Neural cell (in vitro differentiated cells): ENCODE data around the gene PCDHAC2. TPM values are rescaled to one million over a fixed set of nuclear protein-coding genes. Genes with fewer than 3 reads are reported as not detected.

Experiments used
- H2AFZ ChIP-seq: fragments of 200-600, 300-800 bp; sonication (generic), shearing (Covaris generic); 2 replicates; pipeline ENCODE4 v1.6.0; 2014; ENCODE audit warnings: low read depth, mild to moderate bottlenecking, antibody characterized with exemption, low read length, moderate library complexity
- H3F3A ChIP-seq: fragments of 200-600 bp; shearing (Covaris generic); 2 replicates; pipeline ENCODE4 v1.6.1; 2016; ENCODE audit warnings: mild to moderate bottlenecking, moderate library complexity, mixed read lengths, antibody characterized with exemption, low read length; ENCODE audit not compliant: insufficient read depth, poor library complexity, severe bottlenecking
- H3K27ac ChIP-seq: fragments of 200-600, 300-800 bp; sonication (generic), shearing (Covaris generic); 2 replicates; pipeline ENCODE4 v1.5.1; 2014; ENCODE audit warnings: mild to moderate bottlenecking, low read length, moderate library complexity
- H3K27me3 ChIP-seq: fragments of 300-800, 200-600 bp; sonication (generic), shearing (Covaris generic); 2 replicates; pipeline ENCODE4 v1.6.0; 2014; ENCODE audit warnings: mild to moderate bottlenecking, low read depth, low read length, moderate library complexity; ENCODE audit not compliant: insufficient read depth
- H3K36me3 ChIP-seq: fragments of 300-800, 200-600 bp; sonication (generic), shearing (Covaris generic); 2 replicates; pipeline ENCODE4 v1.5.1; 2014; ENCODE audit warnings: mild to moderate bottlenecking, antibody characterized with exemption, low read length, moderate library complexity; ENCODE audit not compliant: insufficient read depth
- H3K4me2 ChIP-seq: fragments of 300-800, 200-600 bp; sonication (generic), shearing (Covaris generic); 2 replicates; pipeline ENCODE4 v1.6.0; 2014; ENCODE audit warnings: mild to moderate bottlenecking, low read length
- H3K4me3 ChIP-seq: fragments of 300-800, 200-600 bp; sonication (generic), shearing (Covaris generic); 2 replicates; pipeline ENCODE4 v1.5.1; 2014; ENCODE audit warnings: mild to moderate bottlenecking, low read length, moderate library complexity
- H3K79me2 ChIP-seq: fragments of 200-600 bp; shearing (Covaris generic); replicated peaks from 2 replicates; pipeline ENCODE4 v1.6.0; 2014; ENCODE audit warnings: mild to moderate bottlenecking, low read length, moderate library complexity; ENCODE audit not compliant: insufficient read depth
- H3K9ac ChIP-seq: fragments of 300-800, 200-600 bp; sonication (generic), shearing (Covaris generic); 2 replicates; pipeline ENCODE4 v1.6.1; 2016; ENCODE audit warnings: mild to moderate bottlenecking, low read length, mixed read lengths
- H3K9me2 ChIP-seq: fragments of 200-600 bp; shearing (Covaris generic); 2 replicates; pipeline ENCODE4 v1.6.1; 2016; ENCODE audit warnings: mild to moderate bottlenecking, low read length, mixed read lengths; ENCODE audit not compliant: insufficient read depth
- H3K9me3 ChIP-seq: fragments of 200-600, 300-800 bp; sonication (generic), shearing (Covaris generic); 2 replicates; pipeline ENCODE4 v1.6.1; 2016; ENCODE audit warnings: mild to moderate bottlenecking, mixed run types, low read length, moderate library complexity, mixed read lengths
- H4K20me1 ChIP-seq: fragments of 200-600 bp; shearing (Covaris generic); 2 replicates; pipeline ENCODE4 v1.6.1; 2016; ENCODE audit warnings: mild to moderate bottlenecking, mixed run types; ENCODE audit not compliant: insufficient read depth
- SMC3 ChIP-seq: fragments of 450-650 bp; conservative IDR thresholded peaks from 2 replicates; pipeline ENCODE4 v1.6.1; 2014; ENCODE audit warnings: antibody characterized with exemption, mild to moderate bottlenecking, moderate library complexity; ENCODE audit not compliant: poor library complexity
- polyA plus RNA-seq: library from polyadenylated mRNA; depleted of rRNA; stranded (reverse); fragments of >200 nt; gene quantifications from 2 replicates; pipeline ENCODE4 v1.2.3, GENCODE V29; 2014
- small RNA-seq, 3 experiments: library from RNA; depleted of rRNA; stranded (forward); fragments of <200 nt; gene quantifications; one replicate each; pipeline ENCODE3, GENCODE V24; 2012
- TF ChIP-seq, protein P1 (sequence below): fragments of 450-650 bp; IDR thresholded peaks from 2 replicates; pipeline ENCODE4 v1.5.1; 2014; ENCODE audit warnings: antibody characterized with exemption, mild to moderate bottlenecking, moderate library complexity; ENCODE audit not compliant: poor library complexity, severe bottlenecking

Gene PCDHAC2
- polyA plus RNA-seq, 1 donor from 2014 or later, result 7.6 TPM

DNA sequence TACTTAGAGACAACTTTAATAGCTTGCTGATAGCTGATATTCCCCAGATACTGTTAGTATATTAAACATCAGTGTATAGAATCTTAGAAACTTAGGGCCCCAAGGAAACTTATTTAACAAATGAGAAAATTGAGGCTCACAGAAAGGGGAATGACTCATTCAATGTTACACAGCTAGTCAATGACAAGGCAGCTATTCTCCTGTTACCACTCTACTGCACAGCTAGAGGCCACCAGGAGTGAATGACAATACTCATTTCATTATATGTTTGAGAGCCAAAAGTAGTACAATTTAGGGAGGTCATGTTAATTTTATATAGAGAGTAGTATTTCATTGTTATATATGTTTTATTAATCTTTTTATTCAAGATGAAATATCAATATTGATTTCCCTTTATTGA is 51.7 kb downstream of the PCDHAC2 start:
- Histone ChIP-seq H3K4me2 (no peak overlapping the region), H3K9ac (no peak overlapping the region)

More for the DNA sequence above, 51.7 kb downstream of the PCDHAC2 start:
- Histone ChIP-seq H4K20me1 (no peaks in the 10 kb centered on the region), H3K9me2 (no peaks in the 10 kb centered on the region), H3K27ac (no peak overlapping the region), H2AFZ (no peak overlapping the region), H3F3A (no peaks in the 10 kb centered on the region), H3K9me3 (no peaks in the 10 kb centered on the region), H3K4me3 (no peak overlapping the region), H3K36me3 (no peaks in the 10 kb centered on the region), H3K27me3 (no peaks in the 10 kb centered on the region), H3K79me2 (no peaks in the 10 kb centered on the region)
- TF ChIP-seq, protein P1, sequence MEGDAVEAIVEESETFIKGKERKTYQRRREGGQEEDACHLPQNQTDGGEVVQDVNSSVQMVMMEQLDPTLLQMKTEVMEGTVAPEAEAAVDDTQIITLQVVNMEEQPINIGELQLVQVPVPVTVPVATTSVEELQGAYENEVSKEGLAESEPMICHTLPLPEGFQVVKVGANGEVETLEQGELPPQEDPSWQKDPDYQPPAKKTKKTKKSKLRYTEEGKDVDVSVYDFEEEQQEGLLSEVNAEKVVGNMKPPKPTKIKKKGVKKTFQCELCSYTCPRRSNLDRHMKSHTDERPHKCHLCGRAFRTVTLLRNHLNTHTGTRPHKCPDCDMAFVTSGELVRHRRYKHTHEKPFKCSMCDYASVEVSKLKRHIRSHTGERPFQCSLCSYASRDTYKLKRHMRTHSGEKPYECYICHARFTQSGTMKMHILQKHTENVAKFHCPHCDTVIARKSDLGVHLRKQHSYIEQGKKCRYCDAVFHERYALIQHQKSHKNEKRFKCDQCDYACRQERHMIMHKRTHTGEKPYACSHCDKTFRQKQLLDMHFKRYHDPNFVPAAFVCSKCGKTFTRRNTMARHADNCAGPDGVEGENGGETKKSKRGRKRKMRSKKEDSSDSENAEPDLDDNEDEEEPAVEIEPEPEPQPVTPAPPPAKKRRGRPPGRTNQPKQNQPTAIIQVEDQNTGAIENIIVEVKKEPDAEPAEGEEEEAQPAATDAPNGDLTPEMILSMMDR, result no peak
- no peak for TF ChIP-seq SMC3

Small RNA genes lying within 50 kb of the gene (small RNA-seq; reads per million reads assigned to genes)
- gene AC010223.1, result 0 reads per million in 3 experiments

Other genes starting within 250 kb of the PCDHAC2 start
- gene PCDHA1, start 180.3 kb upstream of the PCDHAC2 start, polyA plus RNA-seq, result 0.28 TPM in 1 of 2 replicates, not detected in the other
- 8.7 and 9.9 TPM in 2 replicates for gene PCDHA2, start 171.6 kb upstream of the PCDHAC2 start, polyA plus RNA-seq
- 1.7 and 3.0 TPM in 2 replicates for gene PCDHA3, start 165.4 kb upstream of the PCDHAC2 start, polyA plus RNA-seq
- gene PCDHA4, start 159.4 kb upstream of the PCDHAC2 start, polyA plus RNA-seq, result 43.6 and 47.6 TPM in 2 replicates
- 1.4 and 2.2 TPM in 2 replicates for gene PCDHA5, start 144.9 kb upstream of the PCDHAC2 start, polyA plus RNA-seq
- gene PCDHA6, start 138.5 kb upstream of the PCDHAC2 start, polyA plus RNA-seq, result 2.5 and 3.6 TPM in 2 replicates
- 2.9 and 3.3 TPM in 2 replicates for gene PCDHA7, start 132.2 kb upstream of the PCDHAC2 start, polyA plus RNA-seq
- 0.66 and 1.4 TPM in 2 replicates for gene PCDHA8, start 125.3 kb upstream of the PCDHAC2 start, polyA plus RNA-seq
- 0.56 and 0.88 TPM in 2 replicates for gene PCDHA9, start 118.1 kb upstream of the PCDHAC2 start, polyA plus RNA-seq
- gene PCDHA10, start 110.6 kb upstream of the PCDHAC2 start, polyA plus RNA-seq, result 5.5 and 6.7 TPM in 2 replicates
- gene PCDHA11, start 97.5 kb upstream of the PCDHAC2 start, polyA plus RNA-seq, result 5.3 and 7.3 TPM in 2 replicates
- gene PCDHA12, start 91.2 kb upstream of the PCDHAC2 start, polyA plus RNA-seq, result 12.8 and 13.9 TPM in 2 replicates
- gene PCDHA13, start 84.4 kb upstream of the PCDHAC2 start, polyA plus RNA-seq, result 0.89 and 1.2 TPM in 2 replicates
- 2.4 and 3.3 TPM in 2 replicates for gene PCDHAC1, start 40.2 kb upstream of the PCDHAC2 start, polyA plus RNA-seq
- gene PCDHB1, start 84.9 kb downstream of the PCDHAC2 start, polyA plus RNA-seq, result 0.10 TPM in 1 of 2 replicates, not detected in the other
- 103 and 105 TPM in 2 replicates for gene PCDHB2, start 128.1 kb downstream of the PCDHAC2 start, polyA plus RNA-seq
- 3.9 and 4.9 TPM in 2 replicates for gene PCDHB3, start 134.0 kb downstream of the PCDHAC2 start, polyA plus RNA-seq
- 4.2 and 4.3 TPM in 2 replicates for gene PCDHB4, start 155.3 kb downstream of the PCDHAC2 start, polyA plus RNA-seq
- 4.5 and 4.7 TPM in 2 replicates for gene PCDHB5, start 168.7 kb downstream of the PCDHAC2 start, polyA plus RNA-seq
- gene PCDHB6, start 183.6 kb downstream of the PCDHAC2 start, polyA plus RNA-seq, result 1.6 and 1.7 TPM in 2 replicates
- 0.99 and 2.1 TPM in 2 replicates for gene PCDHB7, start 206.2 kb downstream of the PCDHAC2 start, polyA plus RNA-seq
- gene PCDHB8, start 211.3 kb downstream of the PCDHAC2 start, polyA plus RNA-seq, result 0.76 and 0.81 TPM in 2 replicates
- 2.1 and 2.8 TPM in 2 replicates for gene PCDHB16, start 215.9 kb downstream of the PCDHAC2 start, polyA plus RNA-seq
- gene PCDHB9, start 220.7 kb downstream of the PCDHAC2 start, polyA plus RNA-seq, result 4.8 and 4.9 TPM in 2 replicates
- 8.7 and 9.6 TPM in 2 replicates for gene PCDHB10, start 225.9 kb downstream of the PCDHAC2 start, polyA plus RNA-seq
- gene PCDHB11, start 233.2 kb downstream of the PCDHAC2 start, polyA plus RNA-seq, result 2.7 and 3.7 TPM in 2 replicates
- gene PCDHB12, start 242.2 kb downstream of the PCDHAC2 start, polyA plus RNA-seq, result 1.3 and 2.2 TPM in 2 replicates
- 1.0 and 1.6 TPM in 2 replicates for gene PCDHB13, start 247.4 kb downstream of the PCDHAC2 start, polyA plus RNA-seq